Effector memory CD8-positive, alpha-beta T cell (primary cell): ENCODE measurements around the gene ZFP2.

Experiments
- ATAC-seq: fragments of 150-1000 bp; cut with Tn5 transposase; replicated peaks from 2 replicates; pipeline ENCODE4 v1.10.0; 2021; ENCODE audit warnings: mild to moderate bottlenecking, moderate library complexity
- DNase-seq, 3 experiments: peaks; one replicate each; pipeline ENCODE4 v3.0.0; 2021
- H3K27ac Mint-ChIP-seq, 2 donors: one replicate each; pipeline ENCODE4 v1.8.0; 2022; ENCODE audit warnings: mild to moderate bottlenecking in 2 of 2, mixed read lengths in 2 of 2, moderate library complexity in 2 of 2
- H3K27me3 Mint-ChIP-seq, 2 donors: one replicate each; pipeline ENCODE4 v1.8.0; 2022; ENCODE audit warnings: mixed read lengths in 2 of 2
- H3K36me3 Mint-ChIP-seq: one replicate; pipeline ENCODE4 v1.8.0; 2022; ENCODE audit warnings: mild to moderate bottlenecking, moderate library complexity, mixed read lengths; ENCODE audit not compliant: insufficient read depth
- H3K4me1 Mint-ChIP-seq, 2 donors: one replicate each; pipeline ENCODE4 v1.8.0; 2022; ENCODE audit warnings: low read depth in 2 of 2, mixed read lengths in 2 of 2
- H3K4me3 Mint-ChIP-seq, 2 donors: one replicate each; pipeline ENCODE4 v1.8.0; 2022; ENCODE audit warnings: mild to moderate bottlenecking in 2 of 2, mixed read lengths in 2 of 2, moderate library complexity in 2 of 2
- H3K9me3 Mint-ChIP-seq, 2 donors: one replicate each; pipeline ENCODE4 v1.8.0; 2022; ENCODE audit warnings: mixed read lengths in 2 of 2

Gene ZFP2

GRCh38 chr5:178883815-178884430, 11.8 kb upstream of the ZFP2 start:
- Mint-ChIP-seq H3K27ac (no peak overlapping the region), H3K9me3 (peaks cover 10 to 31% of the 10 kb centered on the region in 2 donors), H3K4me1 (no peaks in the 10 kb centered on the region), H3K36me3 (peaks cover 45% of the 10 kb centered on the region), H3K4me3 (no peak overlapping the region), H3K27me3 (no peaks in the 10 kb centered on the region)
- no peak for ATAC-seq
- no peak for DNase-seq

GRCh38 chr5:178899289-178899688, 3.6 kb downstream of the ZFP2 start:
- peaks cover under 1 to 4% of the 10 kb centered on the region in 2 donors for H3K9me3 Mint-ChIP-seq
- no peaks in the 10 kb centered on the region for H3K36me3 Mint-ChIP-seq
- peaks cover 0 to 4% of the 10 kb centered on the region in 2 donors for H3K4me1 Mint-ChIP-seq
- no peaks in the 10 kb centered on the region for H3K27me3 Mint-ChIP-seq
- DNase-seq (no peak), ATAC-seq (no peak)
- H3K4me3 Mint-ChIP-seq, result no peak overlapping the region
- H3K27ac Mint-ChIP-seq, result no peak overlapping the region

DNA sequence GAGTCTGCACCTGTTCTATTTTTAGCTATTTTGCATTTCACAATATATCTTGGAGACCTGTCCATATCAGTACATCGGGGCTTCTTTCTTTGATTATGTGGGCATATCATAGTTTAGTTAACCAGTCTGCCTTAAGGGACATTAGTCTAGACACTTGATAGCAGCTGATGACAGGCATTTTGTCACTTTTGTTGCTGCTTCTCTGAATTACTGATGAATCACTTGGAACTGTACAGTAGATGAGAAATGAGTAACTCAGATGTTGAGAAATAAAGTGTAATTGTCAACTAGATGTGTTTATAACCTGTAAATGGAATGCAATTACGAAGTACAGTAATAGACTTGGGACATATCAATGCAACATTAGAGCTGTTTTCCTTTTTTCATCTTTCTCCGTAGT, 7.1 kb downstream of the ZFP2 start:
- ATAC-seq (no peak), DNase-seq (no peak)
- Mint-ChIP-seq H3K4me1 (no peaks in the 10 kb centered on the region), H3K27ac (no peak overlapping the region), H3K9me3 (peaks cover 0 to 1% of the 10 kb centered on the region in 2 donors), H3K27me3 (no peaks in the 10 kb centered on the region), H3K36me3 (no peaks in the 10 kb centered on the region), H3K4me3 (no peak overlapping the region)

DNA sequence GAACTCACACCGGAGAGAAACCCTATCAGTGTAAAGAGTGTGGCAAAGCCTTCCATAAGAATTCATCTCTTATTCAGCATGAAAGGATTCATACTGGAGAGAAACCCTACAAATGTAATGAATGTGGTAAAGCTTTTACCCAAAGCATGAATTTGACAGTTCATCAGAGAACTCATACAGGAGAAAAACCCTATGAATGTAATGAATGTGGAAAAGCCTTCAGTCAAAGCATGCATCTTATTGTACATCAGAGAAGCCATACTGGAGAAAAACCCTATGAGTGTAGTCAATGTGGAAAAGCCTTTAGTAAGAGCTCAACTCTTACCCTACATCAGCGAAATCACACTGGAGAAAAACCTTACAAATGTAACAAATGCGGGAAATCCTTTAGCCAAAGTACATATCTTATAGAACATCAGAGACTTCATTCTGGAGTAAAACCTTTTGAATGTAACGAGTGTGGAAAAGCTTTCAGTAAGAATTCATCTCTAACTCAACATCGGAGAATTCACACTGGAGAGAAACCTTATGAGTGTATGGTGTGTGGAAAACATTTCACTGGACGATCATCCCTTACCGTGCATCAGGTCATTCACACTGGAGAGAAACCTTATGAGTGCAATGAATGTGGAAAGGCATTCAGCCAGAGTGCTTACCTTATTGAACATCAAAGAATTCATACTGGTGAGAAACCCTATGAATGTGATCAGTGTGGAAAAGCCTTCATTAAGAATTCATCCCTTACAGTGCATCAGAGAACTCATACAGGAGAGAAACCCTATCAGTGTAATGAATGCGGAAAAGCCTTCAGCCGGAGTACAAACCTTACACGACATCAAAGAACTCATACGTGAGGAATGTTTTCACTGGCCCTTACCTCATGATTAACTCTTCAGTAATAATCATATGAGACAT, 36.4 kb downstream of the ZFP2 start:
- H3K36me3 Mint-ChIP-seq, result no peaks in the 10 kb centered on the region
- H3K9me3 Mint-ChIP-seq, result peaks cover 26 to 35% of the 10 kb centered on the region in 2 donors
- ATAC-seq, result no peak
- H3K4me3 Mint-ChIP-seq, result no peak overlapping the region
- no peak overlapping the region for H3K27ac Mint-ChIP-seq
- H3K27me3 Mint-ChIP-seq, result no peaks in the 10 kb centered on the region
- no peak for DNase-seq
- H3K4me1 Mint-ChIP-seq, result no peaks in the 10 kb centered on the region

- DNase-seq, result no peak
- Mint-ChIP-seq H3K4me3 (no peak within 1 kb of the TSS), H3K27me3 (peaks cover 5 to 28% of the 10 kb centered on the region in 2 donors), H3K36me3 (no peaks in the 10 kb centered on the region), H3K4me1 (no peaks in the 10 kb centered on the region), H3K9me3 (peaks cover 30 to 43% of the 10 kb centered on the region in 2 donors), H3K27ac (no peak within 1 kb of the TSS)
- no peak for ATAC-seq
These were observed 45.1 kb downstream of the ZFP2 start, which contains the start of gene ZNF454 for GRCh38 chr5:178940569-178941360. Gene ZNF454 (plus strand): TSS chr5:178941198. CDS start chr5:178942792, 1,594 bp downstream.

DNA sequence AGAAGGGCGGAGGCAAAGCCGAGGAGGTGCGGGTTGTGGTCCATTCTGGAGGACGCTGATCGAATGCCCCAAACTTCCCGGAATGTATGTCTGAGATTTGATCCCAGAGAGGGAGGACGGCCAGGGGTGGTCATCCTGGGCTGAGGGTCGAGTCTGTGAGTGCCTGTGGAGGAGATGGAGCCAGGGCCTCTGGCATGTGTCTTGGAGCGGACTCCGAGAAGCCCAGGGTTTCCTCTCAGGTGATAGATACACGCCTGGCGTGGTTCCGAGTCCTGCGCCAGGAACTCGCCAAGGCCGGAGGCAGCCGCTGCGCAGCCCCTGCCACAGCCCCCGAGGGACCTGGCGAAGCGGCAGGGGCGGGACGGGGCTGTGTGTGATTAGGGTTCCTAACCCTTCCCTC, 45.6 kb downstream of the ZFP2 start:
- no peak for ATAC-seq
- Mint-ChIP-seq H3K9me3 (peaks cover 25 to 40% of the 10 kb centered on the region in 2 donors), H3K36me3 (no peaks in the 10 kb centered on the region), H3K4me1 (no peaks in the 10 kb centered on the region), H3K27me3 (peaks cover 5 to 28% of the 10 kb centered on the region in 2 donors), H3K4me3 (no peak overlapping the region), H3K27ac (no peak overlapping the region)
- DNase-seq, result no peak

- H3K27ac Mint-ChIP-seq, result no peak overlapping the region
- H3K36me3 Mint-ChIP-seq, result no peaks in the 10 kb centered on the region
- H3K9me3 Mint-ChIP-seq, result peaks cover 16 to 60% of the 10 kb centered on the region in 2 donors
- no peak overlapping the region for H3K4me3 Mint-ChIP-seq
- DNase-seq (no peak), ATAC-seq (no peak)
- H3K27me3 Mint-ChIP-seq, result peaks cover 0 to under 1% of the 10 kb centered on the region in 2 donors
- no peaks in the 10 kb centered on the region for H3K4me1 Mint-ChIP-seq
These were observed 69.8 kb downstream of the ZFP2 start for GRCh38 chr5:178965465-178966055.

DNA sequence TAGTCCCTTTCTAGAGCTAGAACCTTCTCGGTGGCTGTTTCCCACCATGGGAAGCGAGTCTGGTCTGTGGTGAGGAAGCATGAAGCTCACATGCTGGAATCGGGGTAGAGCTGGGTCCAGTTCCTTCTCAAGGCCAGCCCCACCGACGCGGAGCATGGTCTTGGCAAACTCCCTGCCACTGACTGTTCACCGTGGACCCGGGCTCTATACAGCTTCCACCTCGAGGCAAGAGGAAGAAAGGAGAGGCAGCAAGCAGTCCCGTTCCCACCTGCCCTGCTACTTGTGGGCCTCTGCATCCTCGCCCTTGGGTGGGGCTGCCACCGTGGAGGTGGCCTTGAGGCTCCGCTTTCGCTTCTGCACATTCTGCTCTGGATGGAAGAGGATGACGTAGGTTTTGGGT, 85.7 kb downstream of the ZFP2 start:
- ATAC-seq (no peak), DNase-seq (no peak)
- H3K27ac Mint-ChIP-seq, result no peak overlapping the region
- H3K4me1 Mint-ChIP-seq, result no peaks in the 10 kb centered on the region
- H3K4me3 Mint-ChIP-seq, result no peak overlapping the region
- peaks cover 10 to 17% of the 10 kb centered on the region in 2 donors for H3K27me3 Mint-ChIP-seq
- H3K9me3 Mint-ChIP-seq, result peaks cover 5 to 17% of the 10 kb centered on the region in 2 donors
- no peaks in the 10 kb centered on the region for H3K36me3 Mint-ChIP-seq
